GM12878 (cell line): Measurements from ENCODE around the gene SEMA3B. TPM values are rescaled to one million over a fixed set of nuclear protein-coding genes. Genes with fewer than 3 reads are reported as not detected.

Source experiments
- ATAC-seq: fragments of 200-7000 bp; cut with Tn5 transposase; 3 replicates; pipeline ENCODE4 v1.9.1; 2020; ENCODE audit warnings: mild to moderate bottlenecking, moderate library complexity
- BruUV-seq: library from RNA; stranded (reverse); fragments of 400-500 nt; replicated peaks from 2 replicates; lab custom pipeline; 2021; lab: Mats Ljungman, UMichigan
- CTCF ChIA-PET: fragments of 300-600 bp; sonication (Branson Sonifier 250); formaldehyde crosslinking; extraction: SDS; loops from one replicate; lab custom pipeline; 2021; ENCODE audit warnings: inconsistent platforms; lab: Yijun Ruan, JAX
- POLR2A ChIA-PET: fragments of 350-600 bp; formaldehyde crosslinking; extraction: SDS; loops from one replicate; lab custom pipeline; 2021; ENCODE audit warnings: inconsistent platforms; lab: Charles Lee
- RAD21 ChIA-PET: fragments of 300-600 bp; sonication (Branson Sonifier 250); formaldehyde crosslinking; loops from one replicate; lab custom pipeline; 2023; ENCODE audit warnings: antibody characterized with exemption; ENCODE audit not compliant: unreplicated experiment; lab: Charles Lee
- SMC1A ChIA-PET: fragments of 300-600 bp; sonication (Branson Sonifier 250); formaldehyde crosslinking; loops from one replicate; lab custom pipeline; 2023; ENCODE audit not compliant: unreplicated experiment, uncharacterized antibody; lab: Charles Lee
- DNase-seq: peaks from one replicate; pipeline ENCODE4 v3.0.0-alpha.2; 2011; ENCODE audit warnings: low read depth, low spot score
- FAIRE-seq: peaks from 3 replicates; lab custom pipeline; 2011; peaks lifted over from hg19 to GRCh38; lab: Jason Lieb, UNC
- H2AFZ ChIP-seq: 2 replicates; pipeline ENCODE4 v1.6.0; 2011; ENCODE audit warnings: low read depth, low read length, control low read depth; ENCODE audit not compliant: control insufficient read depth
- H3K27ac ChIP-seq: 2 replicates; pipeline ENCODE4 v1.5.1; 2011; ENCODE audit warnings: control low read depth; ENCODE audit not compliant: control insufficient read depth, insufficient read depth
- H3K27me3 ChIP-seq, 2 experiments: replicated peaks in 1 of 2; 2 replicates each; pipeline versions ENCODE4 v1.6.0 to v1.6.1; 2011; ENCODE audit warnings: low read length in 1 of 2; ENCODE audit not compliant: control insufficient read depth in 2 of 2, insufficient read depth in 2 of 2
- H3K36me3 ChIP-seq, 2 experiments: 2 replicates each; pipeline ENCODE4 v1.5.1; 2011; ENCODE audit warnings: low read length in 1 of 2; ENCODE audit not compliant: control insufficient read depth in 2 of 2, insufficient read depth in 2 of 2
- H3K4me1 ChIP-seq: 2 replicates; pipeline ENCODE4 v1.6.1; 2011; ENCODE audit warnings: mild to moderate bottlenecking, low read length, moderate library complexity, mixed read lengths; ENCODE audit not compliant: control insufficient read depth, insufficient read depth
- H3K4me2 ChIP-seq: 2 replicates; pipeline ENCODE4 v1.6.0; 2011; ENCODE audit warnings: control low read depth; ENCODE audit not compliant: control insufficient read depth, insufficient read depth
- H3K4me3 ChIP-seq: fragments of 200-600 bp; sonication (generic); 2 replicates; pipeline ENCODE4 v1.5.1; 2016
- H3K79me2 ChIP-seq: 2 replicates; pipeline ENCODE4 v1.6.0; 2011; ENCODE audit warnings: low read length; ENCODE audit not compliant: control insufficient read depth, insufficient read depth
- H3K9ac ChIP-seq: 2 replicates; pipeline ENCODE4 v1.8.0; 2011; ENCODE audit warnings: low read length, control low read depth, mixed read lengths; ENCODE audit not compliant: control insufficient read depth, insufficient read depth
- H3K9me3 ChIP-seq: replicated peaks from 3 replicates; pipeline ENCODE4 v1.5.1; 2011; ENCODE audit warnings: mild to moderate bottlenecking, low read length; ENCODE audit not compliant: control insufficient read depth, insufficient read depth
- H4K20me1 ChIP-seq: 2 replicates; pipeline ENCODE4 v1.6.0; 2011; ENCODE audit not compliant: control insufficient read depth, insufficient read depth
- ASH2L ChIP-seq: fragments of 300-600, 200-600 bp; sonication (generic); IDR thresholded peaks from 2 replicates; pipeline ENCODE4 v1.6.1; 2017; ENCODE audit warnings: low read depth, mild to moderate bottlenecking, borderline replicate concordance
- FOXM1 ChIP-seq: IDR thresholded peaks from 2 replicates; pipeline ENCODE4 v1.6.1; 2012; ENCODE audit warnings: low read depth, mild to moderate bottlenecking, inconsistent platforms, low read length, moderate library complexity
- HCFC1 ChIP-seq: fragments of 150-350 bp; IDR thresholded peaks from 2 replicates; pipeline ENCODE4 v1.6.1; 2014; ENCODE audit warnings: low read length
- MTA2 ChIP-seq: fragments of 450-650 bp; IDR thresholded peaks from 2 replicates; pipeline ENCODE4 v1.6.1; 2016; ENCODE audit warnings: low read depth, mild to moderate bottlenecking, moderate library complexity
- POLR2A ChIP-seq: IDR thresholded peaks from 2 replicates; pipeline ENCODE4 v1.6.1; 2011; ENCODE audit warnings: low read depth, mild to moderate bottlenecking, low read length
- POLR2AphosphoS5 ChIP-seq: IDR thresholded peaks from 2 replicates; pipeline ENCODE4 v1.6.1; 2011; ENCODE audit warnings: mild to moderate bottlenecking, low read length, inconsistent platforms
- RFX5 ChIP-seq: IDR thresholded peaks from 2 replicates; pipeline ENCODE4 v1.6.1; 2011; ENCODE audit warnings: low read depth, low read length, improper control_type of control experiment
- SMAD1 ChIP-seq: fragments of 450-650 bp; IDR thresholded peaks from 2 replicates; pipeline ENCODE4 v1.6.1; 2018; ENCODE audit warnings: mild to moderate bottlenecking, low read depth; ENCODE audit not compliant: partially characterized antibody
- STAT3 ChIP-seq: IDR thresholded peaks from 2 replicates; pipeline ENCODE4 v1.6.1; 2011; ENCODE audit warnings: low read depth, low read length, improper control_type of control experiment
- WGBS: methylation state at CpG from one replicate; pipeline ENCODE4 v1.1.6; 2016; ENCODE audit warnings: low lambda C conversion rate; ENCODE audit not compliant: insufficient replicate concordance, insufficient coverage; ENCODE audit errors: missing lambda C conversion rate; 5-methylcytosine and 5-hydroxymethylcytosine counted together
- in situ Hi-C: fragments of 300-500 bp; cut with MboI; formaldehyde crosslinking; loops from 9 replicates; pipeline ENCODE4 v1.14.3; 2018; ENCODE audit warnings: mixed read lengths
- intact Hi-C: fragments of 100-400 bp; cut with micrococcal nuclease; formaldehyde crosslinking; loops from one replicate; pipeline ENCODE4 v1.14.2; 2022; ENCODE audit not compliant: unreplicated experiment
- polyA plus RNA-seq, 11 experiments: library from polyadenylated mRNA; depleted of rRNA in 4 of 11; unstranded in 6 of 11; stranded (reverse) in 5 of 11; fragments of >200 nt; fragmentation: Nextera tagmentation in 4 of 11; fragmentation: Illumina TruSeq in 1 of 11; extraction: Ambion mirVana in 4 of 11; extraction: Trizol in 1 of 11; gene quantifications; 1 replicate in 1 of 11; 2 replicates in 10 of 11; pipeline versions ENCODE4 v1.2.1 to v1.2.3, GENCODE V29; 2011 to 2016; ENCODE audit warnings: inconsistent platforms in 2 of 11, missing spikeins in 2 of 11, low read depth in 1 of 11
- total RNA-seq, 4 experiments: library from RNA; depleted of rRNA in 3 of 4; stranded (reverse); fragments of >200 nt in 3 of 4; fragmentation: Illumina TruSeq in 1 of 4; extraction: Trizol in 1 of 4; gene quantifications; 2 replicates each; pipeline versions ENCODE4 v1.2.1 to v1.2.3, GENCODE V29; 2013 to 2021
- TF ChIP-seq, protein P1 (sequence below), 3 experiments: IDR thresholded peaks in 2 of 3; conservative IDR thresholded peaks in 1 of 3; 2 replicates each; pipeline ENCODE4 v1.5.1; 2011; ENCODE audit warnings: low read depth in 3 of 3, low read length in 3 of 3, mild to moderate bottlenecking in 3 of 3, control low read depth in 2 of 3, moderate library complexity in 2 of 3, inconsistent platforms in 1 of 3, mixed read lengths in 1 of 3; ENCODE audit not compliant: control insufficient read depth in 2 of 3, insufficient read depth in 1 of 3; ENCODE audit errors: extremely low read depth in 1 of 3
- TF ChIP-seq, protein P2 (sequence below): IDR thresholded peaks from 2 replicates; pipeline ENCODE4 v1.6.1; 2012; ENCODE audit warnings: low read depth, low read length, improper control_type of control experiment
- TF ChIP-seq, protein P3 (sequence below): fragments of 450-650 bp; IDR thresholded peaks from 2 replicates; pipeline ENCODE4 v1.6.1; 2016; ENCODE audit warnings: mild to moderate bottlenecking
- TF ChIP-seq, protein P4 (sequence below): fragments of 450-650 bp; formaldehyde crosslinking; IDR thresholded peaks from 2 replicates; pipeline ENCODE4 v1.5.0; 2022; ENCODE audit warnings: mild to moderate bottlenecking, missing genetic modification characterization
- TF ChIP-seq, protein P5 (sequence below): IDR thresholded peaks from 2 replicates; pipeline ENCODE4 v1.6.1; 2011; ENCODE audit warnings: low read depth, mild to moderate bottlenecking, low read length, moderate library complexity, borderline replicate concordance; ENCODE audit errors: extremely low read depth

The SEMA3B gene
- total and polyA plus RNA-seq, 10 of the 15 experiments (the other 5 are each of a cell fraction or from before 2014, with no cell fraction given), result 0.06 to 0.59 (median 0.14) TPM; not detected in 2

DNA sequence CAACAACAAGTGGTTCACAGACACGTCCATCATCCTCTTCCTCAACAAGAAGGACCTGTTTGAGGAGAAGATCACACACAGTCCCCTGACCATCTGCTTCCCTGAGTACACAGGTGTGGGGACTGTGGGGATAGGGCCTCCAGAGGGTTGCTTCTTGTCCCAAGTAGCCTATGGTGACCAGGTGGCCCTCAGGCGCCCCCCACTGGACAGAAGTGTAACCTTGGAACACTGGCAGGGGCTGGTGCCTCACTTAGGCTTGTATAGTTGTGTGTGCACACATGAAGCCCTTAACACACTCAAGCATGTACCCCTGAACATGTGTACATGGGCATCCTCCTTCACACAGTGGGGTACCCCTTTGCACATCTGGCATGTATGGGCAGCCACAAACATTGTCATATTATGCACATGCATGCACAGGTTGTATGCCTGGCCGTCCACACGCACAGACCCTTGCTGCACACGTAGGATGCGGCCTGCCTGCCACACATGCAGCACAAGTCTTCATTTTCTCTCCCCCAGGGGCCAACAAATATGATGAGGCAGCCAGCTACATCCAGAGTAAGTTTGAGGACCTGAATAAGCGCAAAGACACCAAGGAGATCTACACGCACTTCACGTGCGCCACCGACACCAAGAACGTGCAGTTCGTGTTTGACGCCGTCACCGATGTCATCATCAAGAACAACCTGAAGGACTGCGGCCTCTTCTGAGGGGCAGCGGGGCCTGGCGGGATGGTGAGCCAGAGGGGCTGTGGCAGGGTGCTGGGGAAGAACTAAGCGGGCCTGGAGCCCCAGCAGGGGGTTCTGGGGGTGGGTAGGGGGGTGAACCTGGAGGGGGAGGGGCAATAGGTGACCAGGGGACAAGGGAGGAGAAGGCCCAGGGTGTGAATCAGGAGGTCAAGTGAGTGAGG lies 11.7 kb upstream of the SEMA3B start:
- no peak for ATAC-seq
- Histone ChIP-seq H3K4me3 (no peak overlapping the region), H3K4me2 (no peak overlapping the region), H3K36me3 (peaks cover 26 to 45% of the 10 kb centered on the region in 2 experiments), H3K9me3 (peaks cover 13% of the 10 kb centered on the region; the same call in 1 of the 3 replicates), H3K9ac (no peak overlapping the region), H3K27me3 (no peaks in the 10 kb centered on the region), H2AFZ (no peak overlapping the region), H3K27ac (no peak overlapping the region), H4K20me1 (no peaks in the 10 kb centered on the region; the same call in 1 of the 2 replicates), H3K4me1 (peaks cover 14% of the 10 kb centered on the region), H3K79me2 (no peaks in the 10 kb centered on the region)
- no peak for FAIRE-seq
- ChIA-PET RAD21 (no interaction called here), SMC1A (no interaction called here), POLR2A (interaction anchor here (1.1 kb wide), 2 partner anchors 9 to 217 kb away, joined by 3 to 12 read pairs; no protein-coding TSS in a partner anchor), CTCF (interaction anchor here (5.7 to 7.9 kb wide), 2 partner anchors 10 to 31 kb away, joined by 43 to 44 read pairs; no protein-coding TSS in a partner anchor)
- intact Hi-C loops, result no loop called here
- in situ Hi-C loops, result no loop called here
- 91% methylated on average over 19 of the region's 20 CpGs for WGBS
- DNase-seq, result no peak
- TSS peak; percentile 10 for BruUV-seq
- TF ChIP-seq, protein P1, sequence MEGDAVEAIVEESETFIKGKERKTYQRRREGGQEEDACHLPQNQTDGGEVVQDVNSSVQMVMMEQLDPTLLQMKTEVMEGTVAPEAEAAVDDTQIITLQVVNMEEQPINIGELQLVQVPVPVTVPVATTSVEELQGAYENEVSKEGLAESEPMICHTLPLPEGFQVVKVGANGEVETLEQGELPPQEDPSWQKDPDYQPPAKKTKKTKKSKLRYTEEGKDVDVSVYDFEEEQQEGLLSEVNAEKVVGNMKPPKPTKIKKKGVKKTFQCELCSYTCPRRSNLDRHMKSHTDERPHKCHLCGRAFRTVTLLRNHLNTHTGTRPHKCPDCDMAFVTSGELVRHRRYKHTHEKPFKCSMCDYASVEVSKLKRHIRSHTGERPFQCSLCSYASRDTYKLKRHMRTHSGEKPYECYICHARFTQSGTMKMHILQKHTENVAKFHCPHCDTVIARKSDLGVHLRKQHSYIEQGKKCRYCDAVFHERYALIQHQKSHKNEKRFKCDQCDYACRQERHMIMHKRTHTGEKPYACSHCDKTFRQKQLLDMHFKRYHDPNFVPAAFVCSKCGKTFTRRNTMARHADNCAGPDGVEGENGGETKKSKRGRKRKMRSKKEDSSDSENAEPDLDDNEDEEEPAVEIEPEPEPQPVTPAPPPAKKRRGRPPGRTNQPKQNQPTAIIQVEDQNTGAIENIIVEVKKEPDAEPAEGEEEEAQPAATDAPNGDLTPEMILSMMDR (IDR thresholded peaks at IDR 0.05 in 2 of 3, conservative IDR thresholded peaks at IDR 0.05 in 1 of 3; ENCODE audit: control insufficient read depth in 2 of 3, extremely low read depth in 1 of 3, insufficient read depth in 1 of 3, low read depth in 3 of 3, low read length in 3 of 3), result peak in 1 of 3 experiments; percentile 33; a peak in 1 of 6 replicates
- TF ChIP-seq, protein P2, sequence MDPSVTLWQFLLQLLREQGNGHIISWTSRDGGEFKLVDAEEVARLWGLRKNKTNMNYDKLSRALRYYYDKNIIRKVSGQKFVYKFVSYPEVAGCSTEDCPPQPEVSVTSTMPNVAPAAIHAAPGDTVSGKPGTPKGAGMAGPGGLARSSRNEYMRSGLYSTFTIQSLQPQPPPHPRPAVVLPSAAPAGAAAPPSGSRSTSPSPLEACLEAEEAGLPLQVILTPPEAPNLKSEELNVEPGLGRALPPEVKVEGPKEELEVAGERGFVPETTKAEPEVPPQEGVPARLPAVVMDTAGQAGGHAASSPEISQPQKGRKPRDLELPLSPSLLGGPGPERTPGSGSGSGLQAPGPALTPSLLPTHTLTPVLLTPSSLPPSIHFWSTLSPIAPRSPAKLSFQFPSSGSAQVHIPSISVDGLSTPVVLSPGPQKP, result no peak
- TF ChIP-seq FOXM1 (no peak), SMAD1 (no peak), POLR2A (peak; percentile 54), MTA2 (no peak), POLR2AphosphoS5 (peak; percentile 33; the same call in 1 of the 2 replicates), ASH2L (no peak), STAT3 (no peak), RFX5 (no peak), HCFC1 (no peak)
- TF ChIP-seq, protein P3, sequence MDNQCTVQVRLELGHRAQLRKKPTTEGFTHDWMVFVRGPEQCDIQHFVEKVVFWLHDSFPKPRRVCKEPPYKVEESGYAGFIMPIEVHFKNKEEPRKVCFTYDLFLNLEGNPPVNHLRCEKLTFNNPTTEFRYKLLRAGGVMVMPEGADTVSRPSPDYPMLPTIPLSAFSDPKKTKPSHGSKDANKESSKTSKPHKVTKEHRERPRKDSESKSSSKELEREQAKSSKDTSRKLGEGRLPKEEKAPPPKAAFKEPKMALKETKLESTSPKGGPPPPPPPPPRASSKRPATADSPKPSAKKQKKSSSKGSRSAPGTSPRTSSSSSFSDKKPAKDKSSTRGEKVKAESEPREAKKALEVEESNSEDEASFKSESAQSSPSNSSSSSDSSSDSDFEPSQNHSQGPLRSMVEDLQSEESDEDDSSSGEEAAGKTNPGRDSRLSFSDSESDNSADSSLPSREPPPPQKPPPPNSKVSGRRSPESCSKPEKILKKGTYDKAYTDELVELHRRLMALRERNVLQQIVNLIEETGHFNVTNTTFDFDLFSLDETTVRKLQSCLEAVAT, result no peak
- TF ChIP-seq, protein P4, sequence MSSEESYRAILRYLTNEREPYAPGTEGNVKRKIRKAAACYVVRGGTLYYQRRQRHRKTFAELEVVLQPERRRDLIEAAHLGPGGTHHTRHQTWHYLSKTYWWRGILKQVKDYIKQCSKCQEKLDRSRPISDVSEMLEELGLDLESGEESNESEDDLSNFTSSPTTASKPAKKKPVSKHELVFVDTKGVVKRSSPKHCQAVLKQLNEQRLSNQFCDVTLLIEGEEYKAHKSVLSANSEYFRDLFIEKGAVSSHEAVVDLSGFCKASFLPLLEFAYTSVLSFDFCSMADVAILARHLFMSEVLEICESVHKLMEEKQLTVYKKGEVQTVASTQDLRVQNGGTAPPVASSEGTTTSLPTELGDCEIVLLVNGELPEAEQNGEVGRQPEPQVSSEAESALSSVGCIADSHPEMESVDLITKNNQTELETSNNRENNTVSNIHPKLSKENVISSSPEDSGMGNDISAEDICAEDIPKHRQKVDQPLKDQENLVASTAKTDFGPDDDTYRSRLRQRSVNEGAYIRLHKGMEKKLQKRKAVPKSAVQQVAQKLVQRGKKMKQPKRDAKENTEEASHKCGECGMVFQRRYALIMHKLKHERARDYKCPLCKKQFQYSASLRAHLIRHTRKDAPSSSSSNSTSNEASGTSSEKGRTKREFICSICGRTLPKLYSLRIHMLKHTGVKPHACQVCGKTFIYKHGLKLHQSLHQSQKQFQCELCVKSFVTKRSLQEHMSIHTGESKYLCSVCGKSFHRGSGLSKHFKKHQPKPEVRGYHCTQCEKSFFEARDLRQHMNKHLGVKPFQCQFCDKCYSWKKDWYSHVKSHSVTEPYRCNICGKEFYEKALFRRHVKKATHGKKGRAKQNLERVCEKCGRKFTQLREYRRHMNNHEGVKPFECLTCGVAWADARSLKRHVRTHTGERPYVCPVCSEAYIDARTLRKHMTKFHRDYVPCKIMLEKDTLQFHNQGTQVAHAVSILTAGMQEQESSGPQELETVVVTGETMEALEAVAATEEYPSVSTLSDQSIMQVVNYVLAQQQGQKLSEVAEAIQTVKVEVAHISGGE (CRISPR knock-in tag), result no peak
- TF ChIP-seq, protein P5, sequence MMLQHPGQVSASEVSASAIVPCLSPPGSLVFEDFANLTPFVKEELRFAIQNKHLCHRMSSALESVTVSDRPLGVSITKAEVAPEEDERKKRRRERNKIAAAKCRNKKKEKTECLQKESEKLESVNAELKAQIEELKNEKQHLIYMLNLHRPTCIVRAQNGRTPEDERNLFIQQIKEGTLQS, result no peak
